DOHH2 (cell line): ENCODE data around the gene GFY.
A peak's percentile ranks its signal among the peaks of the same experiment; 100 is the strongest.

ENCODE experiments used
- H3F3A ChIP-seq: fragments of 200-600 bp; sonication (generic), shearing (Covaris generic); 2 replicates; pipeline ENCODE4 v1.6.0; 2016; ENCODE audit warnings: antibody characterized with exemption, mild to moderate bottlenecking; ENCODE audit not compliant: control insufficient read depth, insufficient read depth
- H3K27ac ChIP-seq: fragments of 200-600 bp; sonication (generic); 2 replicates; pipeline ENCODE4 v1.5.1; 2014; ENCODE audit warnings: low read depth, mild to moderate bottlenecking, low read length, moderate library complexity
- H3K27me3 ChIP-seq: fragments of 200-600 bp; sonication (generic); 2 replicates; pipeline ENCODE4 v1.6.1; 2014; ENCODE audit warnings: mild to moderate bottlenecking, low read length, mixed read lengths; ENCODE audit not compliant: control insufficient read depth
- H3K36me3 ChIP-seq: fragments of 200-600 bp; sonication (generic); 2 replicates; pipeline ENCODE4 v1.6.1; 2014; ENCODE audit warnings: mild to moderate bottlenecking, low read length, moderate library complexity, mixed read lengths; ENCODE audit not compliant: control insufficient read depth
- H3K4me1 ChIP-seq: fragments of 200-600 bp; sonication (generic); 2 replicates; pipeline ENCODE4 v1.6.1; 2014; ENCODE audit warnings: mild to moderate bottlenecking, low read length, mixed read lengths; ENCODE audit not compliant: control insufficient read depth
- H3K4me2 ChIP-seq: fragments of 200-600 bp; sonication (generic); 2 replicates; pipeline ENCODE4 v1.6.0; 2014; ENCODE audit warnings: mild to moderate bottlenecking, low read length, moderate library complexity
- H3K4me3 ChIP-seq: fragments of 200-600 bp; sonication (generic); 2 replicates; pipeline ENCODE4 v1.5.1; 2014; ENCODE audit warnings: mild to moderate bottlenecking, low read length, mixed read lengths
- H3K79me2 ChIP-seq: fragments of 200-600 bp; sonication (generic); 2 replicates; pipeline ENCODE4 v1.6.1; 2014; ENCODE audit warnings: mild to moderate bottlenecking, low read length, mixed read lengths; ENCODE audit not compliant: control insufficient read depth
- H3K9me2 ChIP-seq: fragments of 200-600 bp; sonication (generic); replicated peaks from 2 replicates; pipeline ENCODE4 v1.6.1; 2014; ENCODE audit warnings: mild to moderate bottlenecking, low read length, mixed read lengths; ENCODE audit not compliant: control insufficient read depth
- H3K9me3 ChIP-seq: fragments of 200-600 bp; sonication (generic); 2 replicates; pipeline ENCODE4 v1.6.1; 2014; ENCODE audit warnings: antibody characterized with exemption, low read length, mixed read lengths; ENCODE audit not compliant: control insufficient read depth, insufficient read depth
- H4K20me1 ChIP-seq: fragments of 200-600 bp; sonication (generic); 2 replicates; pipeline ENCODE4 v1.6.0; 2014; ENCODE audit warnings: low read depth, mild to moderate bottlenecking, antibody characterized with exemption, low read length, moderate library complexity; ENCODE audit not compliant: control insufficient read depth, insufficient read depth
- EZH2phosphoT487 ChIP-seq: fragments of 200-600 bp; sonication (generic); IDR thresholded peaks from 2 replicates; pipeline ENCODE4 v1.6.1; 2017; ENCODE audit warnings: borderline replicate concordance, mild to moderate bottlenecking, antibody characterized with exemption, low read length, moderate library complexity, mixed read lengths
- TF ChIP-seq, protein P1 (sequence below): fragments of 200-600 bp; sonication (generic); IDR thresholded peaks from one replicate; pipeline ENCODE4 v1.5.1; 2014; ENCODE audit warnings: antibody characterized with exemption, mild to moderate bottlenecking, low read depth, low read length; ENCODE audit not compliant: poor library complexity, severe bottlenecking

Gene GFY

DNA sequence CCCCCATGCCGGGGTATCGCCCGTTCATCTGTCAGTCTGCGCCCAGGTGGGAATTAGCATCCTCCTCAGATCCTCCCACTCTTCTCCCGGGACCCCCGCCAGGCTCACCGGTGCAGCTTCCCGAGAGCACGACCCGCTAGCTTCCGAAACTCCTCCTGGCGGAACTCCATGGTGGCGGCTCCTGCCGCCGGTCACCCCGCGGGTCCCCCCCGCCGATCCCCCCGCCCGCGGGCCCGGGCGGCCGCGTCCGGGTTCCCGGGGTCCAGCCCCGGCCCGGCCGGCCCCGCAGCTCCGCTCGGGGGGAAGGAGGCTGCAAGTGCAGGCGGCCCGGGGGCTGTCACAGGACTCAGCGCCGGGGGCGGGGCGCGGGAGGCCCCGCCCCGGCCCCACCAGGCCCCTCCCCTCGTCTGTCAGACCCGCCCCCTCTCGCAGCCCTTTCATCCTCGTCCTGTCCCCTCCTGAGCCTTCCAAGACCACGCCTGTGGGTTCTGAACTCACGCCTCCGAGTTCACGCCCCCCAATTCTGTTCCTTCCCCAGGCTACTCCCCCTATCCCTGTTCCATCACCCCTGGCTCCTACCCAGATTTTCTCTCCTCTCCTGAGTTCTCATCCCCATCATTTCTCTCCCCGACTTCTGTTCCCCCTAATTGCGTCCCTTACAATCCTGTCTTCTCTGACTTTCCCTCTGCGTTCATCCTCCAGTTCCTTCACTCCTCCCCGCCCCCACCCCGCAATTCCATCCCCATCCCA lies 16.2 kb downstream of the GFY start, which contains the start of gene SLC17A7:
Gene SLC17A7 (minus strand): TSS at position 318 of the 750 bp plus-strand sequence. CDS start 148 bp downstream, at position 170.
- H3K4me1 ChIP-seq, result peaks cover 24% of the 10 kb centered on the region
- H3K9me2 ChIP-seq, result no peaks in the 10 kb centered on the region
- peaks cover 9% of the 10 kb centered on the region for H3F3A ChIP-seq
- H3K79me2 ChIP-seq, result no peaks in the 10 kb centered on the region
- peak within 1 kb of the TSS; percentile 99 for H3K4me2 ChIP-seq
- H3K36me3 ChIP-seq, result peaks cover 1% of the 10 kb centered on the region
- no peaks in the 10 kb centered on the region for H4K20me1 ChIP-seq
- H3K4me3 ChIP-seq, result peak within 1 kb of the TSS; percentile 88; the same call in 1 of the 2 replicates
- peaks cover 55% of the 10 kb centered on the region for H3K27me3 ChIP-seq
- no peak for TF ChIP-seq EZH2phosphoT487
- TF ChIP-seq, protein P1, sequence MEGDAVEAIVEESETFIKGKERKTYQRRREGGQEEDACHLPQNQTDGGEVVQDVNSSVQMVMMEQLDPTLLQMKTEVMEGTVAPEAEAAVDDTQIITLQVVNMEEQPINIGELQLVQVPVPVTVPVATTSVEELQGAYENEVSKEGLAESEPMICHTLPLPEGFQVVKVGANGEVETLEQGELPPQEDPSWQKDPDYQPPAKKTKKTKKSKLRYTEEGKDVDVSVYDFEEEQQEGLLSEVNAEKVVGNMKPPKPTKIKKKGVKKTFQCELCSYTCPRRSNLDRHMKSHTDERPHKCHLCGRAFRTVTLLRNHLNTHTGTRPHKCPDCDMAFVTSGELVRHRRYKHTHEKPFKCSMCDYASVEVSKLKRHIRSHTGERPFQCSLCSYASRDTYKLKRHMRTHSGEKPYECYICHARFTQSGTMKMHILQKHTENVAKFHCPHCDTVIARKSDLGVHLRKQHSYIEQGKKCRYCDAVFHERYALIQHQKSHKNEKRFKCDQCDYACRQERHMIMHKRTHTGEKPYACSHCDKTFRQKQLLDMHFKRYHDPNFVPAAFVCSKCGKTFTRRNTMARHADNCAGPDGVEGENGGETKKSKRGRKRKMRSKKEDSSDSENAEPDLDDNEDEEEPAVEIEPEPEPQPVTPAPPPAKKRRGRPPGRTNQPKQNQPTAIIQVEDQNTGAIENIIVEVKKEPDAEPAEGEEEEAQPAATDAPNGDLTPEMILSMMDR, result no peak
- no peaks in the 10 kb centered on the region for H3K9me3 ChIP-seq
- H3K27ac ChIP-seq, result no peak within 1 kb of the TSS

DNA sequence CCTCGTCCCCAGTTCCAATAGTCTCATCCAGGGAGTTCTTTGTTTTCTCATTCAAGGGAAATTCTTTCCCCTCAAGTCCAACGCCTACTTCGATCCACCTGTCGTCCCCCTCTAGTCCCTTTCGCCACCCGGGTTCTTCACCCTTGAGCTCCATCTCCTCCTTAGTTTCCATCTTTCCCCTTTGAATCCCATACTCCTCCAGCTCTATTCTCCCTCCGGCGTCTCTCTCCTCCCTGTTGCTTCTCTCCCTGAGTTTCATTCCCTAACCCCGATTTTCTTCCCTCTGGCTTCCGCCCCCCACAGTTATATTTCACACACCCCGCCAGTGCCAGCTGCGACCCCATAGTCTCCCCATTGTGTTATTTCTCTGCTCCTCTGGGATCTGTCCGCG lies 16.8 kb downstream of the GFY start:
- Histone ChIP-seq H3K4me1 (peaks cover 21% of the 10 kb centered on the region), H3K27me3 (peaks cover 50% of the 10 kb centered on the region), H3K27ac (no peak overlapping the region)

DNA sequence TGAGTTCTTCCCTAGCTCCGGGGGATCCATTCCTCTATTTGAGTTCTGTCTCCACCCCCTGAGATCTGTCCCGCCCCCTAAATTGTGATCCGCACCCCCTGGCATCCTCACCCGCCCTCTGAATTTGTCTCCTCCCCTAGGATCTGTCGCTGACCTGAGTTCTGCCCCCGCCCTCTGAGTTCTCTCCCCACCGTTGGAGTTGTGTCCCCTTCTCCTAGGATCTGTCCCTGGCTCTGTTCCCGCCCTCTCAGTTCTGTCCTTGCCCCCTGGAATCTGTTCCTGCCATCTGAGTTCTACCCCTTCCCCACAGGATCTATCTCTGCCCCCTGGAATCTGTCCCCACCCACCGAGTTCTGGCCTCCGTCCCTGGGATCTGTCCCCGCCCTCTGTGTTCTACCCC lies 17.2 kb downstream of the GFY start:
- no peak for TF ChIP-seq EZH2phosphoT487
- TF ChIP-seq, protein P1, result no peak
- H3K4me2 ChIP-seq, result peak overlapping the region; percentile 99
- H3K4me3 ChIP-seq, result peak overlapping the region; percentile 88; the same call in 1 of the 2 replicates
- no peaks in the 10 kb centered on the region for H3K79me2 ChIP-seq
- no peaks in the 10 kb centered on the region for H3K9me2 ChIP-seq
- no peak overlapping the region for H3K27ac ChIP-seq
- no peaks in the 10 kb centered on the region for H3K9me3 ChIP-seq
- H3K27me3 ChIP-seq, result peaks cover 46% of the 10 kb centered on the region
- peaks cover 21% of the 10 kb centered on the region for H3K4me1 ChIP-seq
- H3F3A ChIP-seq, result peaks cover 9% of the 10 kb centered on the region
- peaks cover 11% of the 10 kb centered on the region for H3K36me3 ChIP-seq
- no peaks in the 10 kb centered on the region for H4K20me1 ChIP-seq

More for the DNA sequence above, 16.8 kb downstream of the GFY start:
- peaks cover 9% of the 10 kb centered on the region for H3F3A ChIP-seq
- H3K36me3 ChIP-seq, result peaks cover 7% of the 10 kb centered on the region
- no peak overlapping the region for H3K4me3 ChIP-seq
- H3K9me2 ChIP-seq, result no peaks in the 10 kb centered on the region
- no peaks in the 10 kb centered on the region for H3K79me2 ChIP-seq
- H3K4me2 ChIP-seq, result 0 out of 2 replicates have a peak overlapping the region, but pooled peaks have one; percentile 19
- H3K9me3 ChIP-seq, result no peaks in the 10 kb centered on the region
- H4K20me1 ChIP-seq, result no peaks in the 10 kb centered on the region
- TF ChIP-seq EZH2phosphoT487, result no peak
- TF ChIP-seq, protein P1, result no peak
